NCI-H187 (cell line): Measurements from ENCODE around the gene HID1.
A peak's percentile ranks its signal among the peaks of the same experiment; 100 is the strongest.

ENCODE experiments used
- DNase-seq, 2 experiments: peaks; one replicate each; lab custom pipeline; 2025; lab: John Stamatoyannopoulos, UW

Gene HID1

DNA sequence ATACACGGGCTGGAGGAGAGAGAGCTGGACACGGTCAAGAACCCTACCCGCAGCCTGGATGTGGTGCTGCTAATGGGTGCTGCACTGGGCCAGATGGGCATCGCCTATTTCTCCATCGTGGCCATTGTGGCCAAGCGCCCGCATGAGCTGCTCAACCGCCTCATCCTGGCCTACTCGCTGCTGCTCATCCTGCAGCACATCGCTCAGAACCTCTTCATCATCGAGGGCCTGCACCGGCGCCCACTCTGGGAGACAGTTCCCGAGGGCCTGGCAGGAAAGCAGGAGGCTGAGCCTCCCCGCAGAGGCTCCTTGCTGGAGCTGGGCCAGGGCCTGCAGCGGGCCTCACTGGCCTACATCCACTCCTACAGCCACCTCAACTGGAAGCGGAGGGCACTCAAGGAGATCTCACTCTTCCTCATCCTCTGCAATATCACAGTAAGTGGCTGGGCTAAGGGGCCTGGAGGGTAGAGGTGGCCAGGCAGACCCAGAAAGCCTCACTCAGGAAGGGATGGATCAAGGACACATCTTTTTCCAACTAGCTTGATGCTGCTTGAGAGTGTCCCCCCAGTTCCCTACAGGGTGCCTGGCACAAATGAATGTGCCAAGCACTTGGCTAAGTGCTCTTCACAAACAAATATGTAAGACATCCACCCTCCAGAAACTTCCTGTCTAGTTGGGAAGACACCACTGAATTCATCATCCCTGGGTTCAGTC, 25.4 kb downstream of the HID1 start:
- DNase-seq = no peak

DNA sequence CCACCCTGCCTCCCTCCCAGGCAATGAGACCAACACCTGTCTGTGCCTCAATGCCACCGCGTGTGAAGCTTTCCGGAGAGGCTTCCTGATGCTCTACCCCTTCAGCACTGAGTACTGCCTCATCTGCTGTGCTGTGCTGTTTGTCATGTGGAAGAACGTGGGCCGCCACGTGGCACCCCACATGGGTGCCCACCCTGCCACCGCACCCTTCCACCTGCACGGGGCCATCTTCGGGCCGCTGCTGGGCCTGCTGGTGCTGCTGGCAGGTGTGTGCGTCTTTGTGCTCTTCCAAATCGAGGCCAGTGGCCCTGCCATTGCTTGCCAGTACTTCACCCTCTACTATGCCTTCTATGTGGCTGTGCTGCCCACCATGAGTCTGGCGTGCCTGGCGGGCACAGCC, 25.9 kb downstream of the HID1 start:
- no peak for DNase-seq

DNA sequence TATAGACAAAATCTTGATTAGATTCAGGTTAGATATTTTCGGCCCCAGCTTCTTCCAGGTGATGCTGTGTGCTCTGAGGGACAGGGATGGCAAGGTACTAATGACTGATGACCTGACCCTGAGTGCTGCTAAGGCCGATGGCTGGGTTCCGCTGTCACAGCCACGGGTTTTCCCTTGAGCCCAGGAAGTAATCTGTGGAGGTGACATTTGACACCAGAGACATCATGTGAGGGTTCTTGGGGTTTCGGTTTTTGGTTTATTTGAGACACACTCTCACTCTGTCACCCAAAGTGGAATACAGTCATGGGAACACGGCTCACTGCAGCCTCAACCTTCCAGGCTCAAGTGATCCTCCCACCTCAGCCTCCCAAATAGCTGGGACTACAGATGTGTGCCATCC, 27.0 kb downstream of the HID1 start:
- no peak for DNase-seq

DNA sequence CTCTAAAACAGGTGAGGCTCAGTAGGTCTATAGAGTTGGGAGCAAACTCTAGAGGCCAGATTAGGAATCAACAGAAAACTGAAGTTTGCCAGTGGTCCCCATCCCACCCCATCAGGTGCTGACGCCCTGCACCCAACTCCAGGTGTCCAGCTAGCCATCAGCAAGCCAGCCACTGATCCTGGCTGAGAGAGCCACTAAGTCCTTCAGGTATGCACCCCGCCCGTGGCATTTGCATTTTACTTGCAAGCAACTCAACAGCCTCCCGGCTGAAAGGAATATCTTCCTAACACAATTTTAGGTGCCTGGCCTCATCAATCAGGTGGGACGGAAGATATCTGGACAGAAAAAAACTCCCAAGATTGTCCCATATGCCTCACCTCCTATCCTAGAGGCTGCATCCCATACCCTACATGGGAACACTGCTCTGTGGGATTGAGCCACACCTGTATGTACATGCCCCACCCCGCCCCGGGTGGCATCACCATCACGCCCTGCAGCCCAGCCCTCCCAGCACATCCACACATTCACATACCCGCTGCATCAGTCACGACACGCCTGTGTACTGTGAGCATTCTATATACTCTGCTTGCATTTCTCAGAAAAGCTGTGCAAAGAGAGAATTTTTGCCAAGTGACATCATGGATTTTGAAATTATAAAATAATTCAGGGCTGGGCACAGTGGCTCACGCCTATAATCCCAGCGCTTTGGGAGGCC, 28.6 kb downstream of the HID1 start:
- DNase-seq = no peak

DNA sequence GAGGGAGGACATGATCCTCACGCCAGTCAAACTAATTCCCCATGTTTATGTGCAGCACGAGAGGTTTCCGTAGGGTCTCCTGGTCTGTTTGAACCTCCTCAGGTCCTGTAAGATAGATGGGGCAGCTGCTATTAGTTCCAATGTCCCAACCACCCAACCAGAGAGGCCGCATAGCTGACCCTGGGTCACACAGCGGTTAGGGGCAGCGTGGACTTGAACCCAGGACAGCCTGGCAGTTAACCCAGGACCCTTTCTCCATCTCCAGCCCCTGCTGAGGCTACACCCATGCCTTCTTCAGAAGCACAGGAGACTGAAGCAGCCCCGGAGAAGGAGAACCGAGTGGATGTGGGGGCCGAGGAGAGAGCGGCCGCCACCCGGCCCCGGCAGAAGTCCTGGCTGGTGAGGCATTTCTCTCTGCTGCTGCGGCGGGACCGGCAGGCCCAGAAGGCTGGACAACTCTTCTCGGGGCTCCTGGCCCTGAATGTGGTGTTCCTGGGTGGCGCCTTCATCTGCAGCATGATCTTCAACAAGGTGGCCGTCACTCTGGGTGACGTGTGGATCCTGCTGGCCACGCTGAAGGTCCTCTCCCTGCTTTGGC, 31.3 kb downstream of the HID1 start:
- no peak for DNase-seq

DNA sequence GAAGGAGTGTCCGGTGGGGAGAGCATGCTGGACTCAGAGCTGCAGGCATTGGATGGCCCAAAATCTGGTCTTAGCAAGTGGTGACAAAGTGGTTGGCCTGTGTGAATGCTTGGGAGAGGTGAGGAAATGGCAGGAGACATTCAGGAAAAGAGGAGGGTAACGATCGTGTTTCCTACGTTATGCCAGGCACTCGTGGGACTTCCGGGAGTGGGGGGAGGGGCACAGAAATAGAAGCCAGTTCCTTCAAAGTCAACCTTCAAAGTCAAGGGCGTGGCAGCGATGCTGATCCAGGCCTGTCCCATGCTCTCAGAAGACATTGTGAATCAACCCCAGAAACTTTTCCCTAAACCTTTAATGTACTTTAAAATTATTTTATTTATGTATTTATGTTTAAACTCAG, 33.0 kb downstream of the HID1 start:
- DNase-seq = no peak

DNA sequence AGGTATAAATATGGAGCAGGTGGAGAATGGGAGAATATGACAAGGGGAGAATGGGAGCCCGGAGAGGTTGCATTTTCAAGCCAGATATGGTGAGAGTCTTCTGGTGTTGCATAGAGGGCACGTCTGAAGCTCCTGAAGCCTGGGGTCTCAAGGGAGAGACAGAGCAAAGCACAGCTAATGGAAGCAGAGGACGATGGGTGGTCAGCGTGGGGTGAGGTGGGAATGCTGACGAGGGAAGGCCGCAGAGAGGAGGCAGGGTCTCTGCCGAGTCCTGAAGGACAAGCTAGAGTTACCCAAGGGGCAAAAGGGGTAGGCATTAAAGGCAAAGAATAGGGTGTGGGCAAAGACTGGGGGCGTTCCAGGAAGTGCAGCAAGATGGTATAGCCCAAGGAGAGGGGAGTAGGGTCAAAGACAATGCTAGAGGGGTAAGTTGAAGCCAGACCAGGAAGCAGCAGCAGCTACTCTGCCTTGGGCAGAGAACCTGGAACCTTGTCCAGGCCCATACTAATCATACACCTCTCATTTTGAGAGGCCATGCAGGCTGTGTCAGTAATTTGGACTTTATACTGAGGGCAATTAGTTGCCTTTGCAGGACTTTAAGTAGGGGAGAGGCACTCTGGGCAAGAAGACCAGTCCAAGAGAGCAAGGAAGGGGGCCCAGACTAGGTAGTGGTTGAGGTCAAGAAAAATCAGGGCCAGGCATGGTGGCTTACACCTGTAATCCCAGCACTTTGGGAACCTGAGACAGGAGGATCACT, 34.2 kb downstream of the HID1 start:
- no peak for DNase-seq

DNA sequence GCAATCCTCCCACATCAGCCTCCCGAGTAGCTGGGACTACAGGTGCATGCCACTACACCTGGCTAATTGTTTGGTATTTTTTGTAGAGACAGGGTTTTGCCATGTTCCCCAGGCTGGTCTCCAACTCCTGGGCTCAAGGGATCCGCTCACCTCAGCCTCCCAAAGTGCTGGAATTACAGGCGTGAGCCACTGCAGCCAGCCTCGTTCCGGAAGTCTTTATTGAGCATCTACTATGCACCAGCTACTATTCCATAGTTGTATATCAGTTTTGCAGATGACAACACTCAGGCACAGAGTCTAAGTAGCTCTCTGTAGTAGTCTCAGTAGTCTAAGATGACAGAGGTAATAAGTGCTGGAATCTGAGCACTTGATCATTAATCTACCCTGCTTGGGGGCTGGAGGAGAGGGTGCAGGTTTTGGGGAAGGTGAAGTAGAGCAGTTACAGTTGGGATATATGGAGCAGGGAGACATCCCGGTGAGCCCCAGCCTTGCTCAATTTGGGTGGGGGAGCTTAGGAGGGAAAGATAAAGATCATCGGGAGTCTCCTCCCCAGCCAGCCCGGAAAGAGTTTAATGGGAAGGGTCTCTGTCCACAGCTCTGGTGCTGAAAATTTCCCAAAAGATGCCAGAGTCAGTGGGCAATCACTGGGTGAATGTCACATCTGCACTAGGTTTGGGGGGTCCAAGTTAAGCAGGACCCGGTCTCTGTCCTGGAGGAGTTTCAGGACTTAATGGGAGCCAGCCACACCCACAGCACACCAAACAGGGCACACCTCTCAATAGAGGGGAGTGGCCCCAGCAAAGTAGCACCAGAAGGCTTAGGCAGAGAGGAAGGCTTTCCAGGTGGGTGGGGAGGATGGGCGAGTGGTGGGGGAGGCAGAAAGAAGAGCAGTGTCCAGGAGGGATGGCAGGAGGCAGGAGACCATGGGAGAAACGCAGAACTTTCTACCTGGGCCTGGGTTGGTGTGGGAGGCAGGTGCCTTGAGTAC, 35.2 kb downstream of the HID1 start:
- DNase-seq = no peak

DNA sequence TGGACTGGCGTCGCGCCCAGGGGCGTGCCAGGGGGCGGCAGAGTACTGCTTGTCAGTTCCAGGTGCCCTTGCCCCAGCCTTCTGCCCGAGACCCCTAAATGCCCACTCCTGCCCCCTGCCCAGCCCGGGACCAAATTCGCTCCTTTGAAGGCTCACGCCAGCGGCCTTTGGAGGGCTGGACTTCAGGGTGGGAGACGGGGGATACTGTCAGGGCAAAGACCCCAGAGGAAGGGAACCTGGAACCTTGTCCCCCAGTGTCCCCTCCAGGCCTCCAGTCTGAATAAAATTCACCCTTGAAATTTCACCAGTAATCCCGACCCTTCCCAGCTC, 36.1 kb downstream of the HID1 start:
- no peak for DNase-seq

DNA sequence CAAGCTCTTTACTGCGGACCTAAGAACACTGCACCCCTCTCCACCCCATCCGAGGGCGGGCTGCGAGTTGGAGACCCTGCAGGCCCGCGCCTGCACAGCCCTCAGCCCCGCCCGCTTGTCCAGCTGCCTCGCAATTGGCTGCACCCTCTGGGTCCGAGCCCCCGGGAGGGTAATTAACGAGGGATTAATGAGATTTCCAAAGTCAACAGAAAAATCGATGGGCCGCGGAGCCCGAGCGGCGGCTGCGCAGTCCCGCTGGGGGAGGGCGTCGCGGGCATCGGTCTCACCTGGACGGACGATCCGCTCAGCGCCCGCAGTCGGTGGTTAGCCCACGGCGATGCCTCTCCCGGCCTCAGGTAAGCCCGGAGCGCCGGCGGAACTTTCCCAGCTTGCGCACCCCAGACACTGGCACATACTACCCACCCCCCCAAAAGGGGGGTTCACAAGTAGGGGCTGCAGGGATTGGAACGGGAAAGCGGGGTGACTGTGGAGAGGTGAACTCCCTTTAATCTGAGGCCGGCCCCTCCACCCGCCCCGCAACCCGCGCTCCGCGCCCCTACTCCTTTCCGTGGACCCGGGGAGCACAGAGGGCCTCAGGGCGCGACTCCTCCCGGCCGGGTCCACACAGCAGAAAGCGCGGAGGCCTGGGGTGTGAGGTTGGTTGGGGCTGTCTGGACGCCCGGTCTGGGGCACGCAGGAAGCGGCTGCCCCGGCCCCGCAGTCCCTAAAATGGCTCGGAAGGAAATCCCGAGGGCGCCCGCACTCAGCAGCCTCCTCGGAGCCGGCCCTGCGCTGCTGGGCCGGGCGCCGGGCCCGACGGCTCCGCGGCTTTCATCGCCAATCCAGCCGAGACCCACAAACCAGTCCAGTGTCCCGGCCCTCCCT, 36.7 kb downstream of the HID1 start, which contains the start of gene OTOP3:
Gene OTOP3, plus strand, starts transcription at position 314 of the 885 bp plus-strand sequence. Its CDS starts 24 bp downstream, at position 338.
- DNase-seq = no peak

DNA sequence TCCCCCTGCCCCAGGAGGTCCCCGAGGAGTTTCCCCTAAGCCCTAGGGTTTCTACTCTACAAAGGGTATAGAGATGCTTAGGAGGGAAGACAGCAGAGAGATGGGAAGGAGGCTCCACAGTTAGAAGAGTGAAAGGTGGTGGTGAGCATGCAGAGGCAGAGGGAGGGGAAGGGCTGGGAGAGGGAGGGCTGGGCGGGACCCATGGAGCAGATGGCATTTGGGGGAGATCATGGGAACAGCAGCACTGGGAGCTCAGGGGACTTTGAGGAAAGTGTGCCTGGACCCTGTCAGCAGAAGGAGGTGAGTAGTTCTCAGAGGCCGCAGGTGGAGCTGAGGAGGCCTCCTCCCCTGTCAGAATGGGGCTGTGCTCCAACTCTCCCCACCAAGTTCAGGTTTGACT, 37.5 kb downstream of the HID1 start:
- no peak for DNase-seq

DNA sequence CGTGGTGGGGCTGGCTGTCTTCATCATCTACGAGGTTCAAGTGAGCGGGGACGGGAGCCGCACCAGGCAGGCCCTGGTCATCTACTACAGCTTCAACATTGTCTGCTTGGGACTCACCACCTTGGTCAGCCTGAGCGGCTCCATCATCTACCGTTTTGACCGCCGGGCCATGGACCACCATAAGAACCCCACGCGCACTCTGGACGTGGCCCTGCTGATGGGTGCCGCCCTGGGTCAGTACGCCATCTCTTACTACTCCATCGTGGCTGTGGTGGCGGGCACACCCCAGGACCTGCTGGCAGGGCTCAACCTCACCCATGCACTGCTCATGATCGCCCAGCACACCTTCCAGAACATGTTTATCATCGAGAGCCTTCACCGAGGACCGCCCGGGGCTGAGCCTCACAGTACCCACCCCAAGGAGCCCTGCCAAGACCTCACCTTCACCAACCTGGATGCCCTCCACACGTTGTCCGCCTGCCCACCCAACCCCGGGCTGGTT, 42.0 kb downstream of the HID1 start:
- DNase-seq = no peak

DNA sequence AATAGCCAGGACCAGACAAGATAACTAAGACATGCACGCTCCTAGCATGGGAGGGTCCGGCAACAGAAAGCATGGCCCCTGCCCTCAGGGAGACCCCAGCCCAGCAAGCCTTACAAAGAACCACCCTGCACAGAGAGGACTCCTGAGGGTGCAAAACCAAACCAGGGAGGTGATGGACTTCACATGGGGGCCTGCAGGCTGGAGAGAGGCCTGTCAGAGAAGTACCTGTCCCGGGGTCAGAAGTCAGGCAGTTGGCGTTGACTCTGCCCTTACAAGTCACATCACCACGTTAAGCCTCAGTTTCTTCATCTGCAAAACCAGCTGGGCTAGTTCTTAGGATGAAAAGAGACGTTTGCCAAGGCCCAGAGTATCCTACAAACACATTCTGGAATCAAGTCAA, 43.8 kb downstream of the HID1 start:
- no peak for DNase-seq

DNA sequence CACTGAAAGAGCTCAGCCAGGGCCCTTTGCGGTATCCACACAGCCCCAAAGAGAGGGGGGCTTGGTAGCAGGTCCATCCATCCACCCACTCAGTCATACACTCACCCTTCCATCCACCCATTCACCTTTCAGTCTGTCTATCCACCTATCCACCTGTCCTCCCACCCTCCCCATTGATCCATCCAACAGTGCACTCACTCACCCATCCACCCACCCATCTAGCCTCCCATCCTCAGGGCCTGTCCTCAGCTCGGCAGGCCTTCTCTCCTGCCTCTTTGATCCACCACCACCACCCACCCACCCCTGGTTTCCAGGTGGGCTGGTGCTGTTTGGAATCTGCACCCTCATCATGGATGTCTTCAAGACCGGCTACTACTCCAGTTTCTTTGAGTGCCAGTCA, 47.3 kb downstream of the HID1 start:
- no peak for DNase-seq

DNA sequence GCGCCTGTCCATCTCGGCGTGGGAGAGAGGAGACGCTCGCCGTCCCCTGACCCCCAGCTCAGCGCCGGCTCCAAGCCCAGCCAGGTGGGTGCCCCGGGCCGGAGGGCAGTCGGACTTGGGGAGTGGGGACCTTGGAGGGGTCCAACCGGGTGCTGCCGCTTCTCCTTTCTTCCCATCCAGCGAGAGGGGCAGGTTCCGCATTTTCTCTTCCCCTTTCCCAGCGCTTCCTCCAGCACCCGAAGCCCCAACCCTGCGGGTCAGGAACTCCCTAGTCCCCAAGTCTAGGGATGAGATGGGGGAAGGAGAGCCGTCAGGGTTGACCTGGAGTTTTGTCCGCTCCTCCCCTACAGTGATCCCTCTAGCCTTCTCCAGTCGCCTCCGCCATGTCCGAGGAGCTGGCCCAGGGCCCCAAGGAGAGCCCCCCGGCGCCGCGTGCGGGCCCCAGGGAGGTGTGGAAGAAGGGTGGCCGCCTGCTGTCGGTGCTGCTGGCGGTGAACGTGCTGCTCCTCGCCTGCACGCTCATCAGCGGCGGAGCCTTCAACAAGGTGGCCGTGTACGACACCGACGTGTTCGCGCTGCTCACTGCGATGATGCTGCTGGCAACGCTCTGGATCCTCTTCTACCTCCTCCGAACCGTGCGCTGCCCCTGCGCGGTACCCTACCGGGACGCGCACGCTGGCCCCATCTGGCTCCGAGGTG, 48.2 kb downstream of the HID1 start, which contains the start of gene OTOP2:
Gene OTOP2, plus strand, starts transcription at position 24 of the 699 bp plus-strand sequence. Its CDS starts 360 bp downstream, at position 384.
- no peak for DNase-seq

DNA sequence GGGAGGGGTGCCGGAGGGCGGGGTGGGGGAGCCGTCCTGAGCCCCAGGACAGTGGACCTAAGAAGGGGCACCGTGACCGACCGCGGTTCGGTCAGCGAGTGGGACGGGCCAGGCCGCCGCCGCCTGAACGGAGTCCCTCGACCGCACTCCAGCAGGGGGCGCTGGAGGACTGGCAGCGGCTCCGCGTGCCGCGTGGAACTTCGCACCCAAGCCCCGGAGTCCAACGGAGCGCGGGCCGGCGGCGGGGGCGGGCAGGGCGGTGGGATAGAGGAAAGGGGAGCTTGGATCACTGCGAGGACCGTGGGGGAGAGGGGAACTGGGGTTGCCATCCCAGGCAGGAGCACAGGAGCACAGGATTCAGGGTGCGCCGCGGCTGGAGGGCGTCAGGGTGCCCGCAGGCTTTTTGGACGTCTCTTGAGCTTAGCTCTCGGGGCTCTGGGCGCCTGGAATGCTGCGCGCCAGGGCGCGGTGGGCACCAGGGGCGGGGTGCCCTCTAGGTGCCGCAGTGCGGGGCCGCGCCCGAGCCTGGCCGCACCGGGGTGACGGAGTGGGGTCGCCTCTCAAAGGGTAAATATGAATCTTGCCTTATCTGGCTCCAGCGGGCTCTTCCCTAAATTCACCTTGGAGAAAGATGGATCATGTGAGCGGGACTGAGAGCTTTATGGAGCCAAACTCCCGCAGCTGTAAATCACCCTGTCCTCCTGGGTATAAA, 48.9 kb downstream of the HID1 start:
- DNase-seq = peak in 1 of 2 experiments; percentile 8

DNA sequence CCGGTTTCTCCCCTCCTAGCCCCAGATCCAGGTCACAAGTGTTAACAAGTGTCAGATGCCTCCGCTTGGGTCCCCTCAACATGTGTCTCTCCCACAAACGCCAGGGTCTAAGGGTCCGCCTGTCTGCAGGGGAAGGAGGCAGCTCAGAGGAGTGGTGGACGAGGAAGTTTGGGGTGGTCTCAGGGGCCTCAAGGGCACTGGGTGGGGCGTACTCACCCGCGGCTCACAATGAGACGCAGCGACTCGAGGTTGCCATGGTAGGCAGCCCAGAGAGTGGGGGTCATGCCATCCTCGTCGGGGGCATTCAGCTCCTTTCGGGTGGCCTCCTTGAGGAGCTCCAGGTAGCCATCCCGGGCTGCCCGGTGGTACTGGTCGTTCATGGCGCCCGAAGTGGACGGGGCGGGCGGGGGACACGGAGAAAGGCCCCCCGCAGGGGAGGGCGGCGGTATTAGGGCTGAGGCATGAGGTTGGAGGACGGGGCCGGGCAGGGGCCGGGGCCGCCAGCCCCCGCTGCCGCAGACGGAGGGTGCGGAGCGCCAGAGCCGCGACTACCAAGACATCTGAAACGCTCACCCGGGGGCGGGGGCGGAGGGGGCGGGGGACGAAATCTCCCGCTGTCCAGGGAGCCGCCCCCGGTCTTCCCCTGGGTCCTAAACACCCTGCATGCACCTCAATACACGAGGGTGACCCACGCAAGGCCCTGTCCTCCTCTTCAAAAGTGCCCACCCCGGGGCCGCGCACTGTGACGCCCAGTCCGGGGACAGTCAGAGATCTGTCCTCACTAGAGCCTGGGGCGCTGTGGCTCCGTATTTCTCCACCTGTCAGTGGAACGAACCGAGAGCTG, 49.6 kb downstream of the HID1 start, which contains the start of gene USH1G:
Gene USH1G, minus strand, starts transcription at position 562 of the 844 bp plus-strand sequence. Its CDS starts 182 bp downstream, at position 380.
- DNase-seq = no peak

DNA sequence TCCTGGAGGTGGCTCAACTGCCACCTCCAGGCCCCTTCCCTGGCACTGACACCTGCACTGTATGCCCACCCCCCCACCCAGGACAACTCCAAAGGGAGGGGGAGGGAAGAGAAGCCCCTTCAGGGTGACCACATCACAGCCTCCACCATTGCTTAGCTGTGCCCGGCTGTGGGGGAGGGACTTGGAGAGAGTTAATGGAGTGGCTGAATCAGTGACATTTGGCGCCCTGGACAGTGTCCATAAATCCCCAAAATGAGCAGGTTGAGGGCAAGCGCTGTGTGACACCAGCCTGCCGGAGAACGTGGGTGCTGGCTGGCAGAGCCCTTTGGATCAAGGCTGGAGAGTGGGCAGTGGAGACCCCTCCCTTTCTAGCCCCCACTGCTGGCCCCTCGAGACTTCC, 50.4 kb downstream of the HID1 start:
- no peak for DNase-seq
